OCI-LY1 (cell line): ENCODE measurements around the gene CCNL2.

Source experiments
- H2AFZ ChIP-seq: fragments of 200-600 bp; sonication (generic), shearing (Covaris generic); 2 replicates; pipeline ENCODE4 v1.6.0; 2014; ENCODE audit warnings: antibody characterized with exemption, mild to moderate bottlenecking, low read length
- H3F3A ChIP-seq: fragments of 200-600 bp; sonication (generic), shearing (Covaris generic); 2 replicates; pipeline ENCODE4 v1.6.0; 2014; ENCODE audit warnings: mild to moderate bottlenecking, antibody characterized with exemption, low read length, moderate library complexity; ENCODE audit not compliant: insufficient read depth
- H3K27ac ChIP-seq: fragments of 200-600 bp; sonication (generic); 2 replicates; pipeline ENCODE4 v1.5.1; 2014; ENCODE audit warnings: low read length, mixed run types, mild to moderate bottlenecking, low read depth; ENCODE audit not compliant: poor library complexity, severe bottlenecking
- H3K27me3 ChIP-seq: fragments of 200-600 bp; sonication (generic); 2 replicates; pipeline ENCODE4 v1.6.0; 2014; ENCODE audit warnings: antibody characterized with exemption, mild to moderate bottlenecking, low read length, moderate library complexity; ENCODE audit not compliant: insufficient read depth
- H3K36me3 ChIP-seq: fragments of 200-600 bp; sonication (generic); 2 replicates; pipeline ENCODE4 v1.6.1; 2014; ENCODE audit warnings: mild to moderate bottlenecking, antibody characterized with exemption, low read length, moderate library complexity, mixed read lengths; ENCODE audit not compliant: insufficient read depth
- H3K4me1 ChIP-seq: fragments of 200-600 bp; sonication (generic); 2 replicates; pipeline ENCODE4 v1.5.1; 2014; ENCODE audit warnings: mild to moderate bottlenecking, low read length, moderate library complexity; ENCODE audit not compliant: insufficient read depth, severe bottlenecking
- H3K4me2 ChIP-seq: fragments of 200-600 bp; sonication (generic), shearing (Covaris generic); 2 replicates; pipeline ENCODE4 v1.6.1; 2014; ENCODE audit warnings: low read length
- H3K4me3 ChIP-seq: fragments of 200-600 bp; sonication (generic); 2 replicates; pipeline ENCODE4 v1.5.1; 2014; ENCODE audit warnings: low read length, low read depth, mild to moderate bottlenecking, mixed read lengths; ENCODE audit not compliant: poor library complexity, severe bottlenecking
- H3K79me2 ChIP-seq: fragments of 200-600 bp; shearing (Covaris generic); 2 replicates; pipeline ENCODE4 v1.6.1; 2016; ENCODE audit warnings: mixed run types, low read length, mixed read lengths; ENCODE audit not compliant: insufficient read depth
- H3K9ac ChIP-seq: fragments of 200-600 bp; sonication (generic), shearing (Covaris generic); 2 replicates; pipeline ENCODE4 v1.6.1; 2014; ENCODE audit warnings: mild to moderate bottlenecking, low read length, mixed read lengths
- H3K9me2 ChIP-seq: fragments of 200-600 bp; sonication (generic), shearing (Covaris generic); 2 replicates; pipeline ENCODE4 v1.6.1; 2014; ENCODE audit warnings: low read depth, mild to moderate bottlenecking, low read length, mixed read lengths
- H3K9me3 ChIP-seq: fragments of 200-600 bp; shearing (Covaris generic); 2 replicates; pipeline ENCODE4 v1.6.1; 2014; ENCODE audit warnings: low read length, mixed read lengths
- H4K20me1 ChIP-seq: fragments of 200-600 bp; sonication (generic), shearing (Covaris generic); 2 replicates; pipeline ENCODE4 v1.6.0; 2016; ENCODE audit warnings: mild to moderate bottlenecking, low read length; ENCODE audit not compliant: insufficient read depth
- CTCF ChIP-seq: fragments of 200-600 bp; sonication (generic), shearing (Covaris generic); IDR thresholded peaks from 2 replicates; pipeline ENCODE4 v1.5.1; 2017; ENCODE audit warnings: mild to moderate bottlenecking, antibody characterized with exemption, low read length, moderate library complexity, mixed read lengths
- EZH2 ChIP-seq: fragments of 200-600 bp; sonication (generic), shearing (Covaris generic); IDR thresholded peaks from 2 replicates; pipeline ENCODE4 v1.8.0; 2017; ENCODE audit warnings: borderline replicate concordance, mixed run types, mild to moderate bottlenecking, antibody characterized with exemption, low read length, moderate library complexity, mixed read lengths

Gene CCNL2

GRCh38 chr1:1394116-1394515 lies 5.0 kb downstream of the CCNL2 start:
- Histone ChIP-seq H3F3A (no peaks in the 10 kb centered on the region), H3K9me3 (no peaks in the 10 kb centered on the region), H3K4me2 (no peak overlapping the region), H3K9ac (no peak overlapping the region), H3K27ac (no peak overlapping the region), H4K20me1 (no peaks in the 10 kb centered on the region), H3K4me1 (peaks cover 14% of the 10 kb centered on the region), H3K27me3 (no peaks in the 10 kb centered on the region), H3K36me3 (peaks cover 88% of the 10 kb centered on the region), H3K9me2 (no peaks in the 10 kb centered on the region), H3K4me3 (no peak overlapping the region), H3K79me2 (peaks cover 17% of the 10 kb centered on the region), H2AFZ (no peak overlapping the region)
- no peak for TF ChIP-seq CTCF
- no peak for TF ChIP-seq EZH2

GRCh38 chr1:1393428-1393827 lies 5.7 kb downstream of the CCNL2 start:
- H3F3A ChIP-seq = no peaks in the 10 kb centered on the region
- no peak overlapping the region for H3K9ac ChIP-seq

GRCh38 chr1:1393014-1393413 lies 6.1 kb downstream of the CCNL2 start:
- Histone ChIP-seq H3K9ac (no peak overlapping the region), H3K4me3 (no peak overlapping the region), H4K20me1 (no peaks in the 10 kb centered on the region), H3K4me2 (no peak overlapping the region), H3K79me2 (peaks cover 9% of the 10 kb centered on the region), H3K9me2 (no peaks in the 10 kb centered on the region), H3K36me3 (peaks cover 95% of the 10 kb centered on the region), H3K4me1 (peaks cover 10% of the 10 kb centered on the region), H3K27ac (no peak overlapping the region), H3K27me3 (no peaks in the 10 kb centered on the region), H3F3A (no peaks in the 10 kb centered on the region), H2AFZ (no peak overlapping the region), H3K9me3 (no peaks in the 10 kb centered on the region)
- TF ChIP-seq EZH2 = no peak
- TF ChIP-seq CTCF = no peak

More at GRCh38 chr1:1393428-1393827, 5.7 kb downstream of the CCNL2 start:
- Histone ChIP-seq H3K9me2 (no peaks in the 10 kb centered on the region), H4K20me1 (no peaks in the 10 kb centered on the region), H3K4me1 (peaks cover 14% of the 10 kb centered on the region), H3K4me3 (no peak overlapping the region), H3K9me3 (no peaks in the 10 kb centered on the region), H2AFZ (no peak overlapping the region), H3K79me2 (peaks cover 13% of the 10 kb centered on the region), H3K36me3 (peaks cover 95% of the 10 kb centered on the region), H3K27ac (no peak overlapping the region), H3K27me3 (no peaks in the 10 kb centered on the region), H3K4me2 (no peak overlapping the region)
- no peak for TF ChIP-seq CTCF
- no peak for TF ChIP-seq EZH2
